ENCODE data around the gene BYSL.

The BYSL gene

DNA sequence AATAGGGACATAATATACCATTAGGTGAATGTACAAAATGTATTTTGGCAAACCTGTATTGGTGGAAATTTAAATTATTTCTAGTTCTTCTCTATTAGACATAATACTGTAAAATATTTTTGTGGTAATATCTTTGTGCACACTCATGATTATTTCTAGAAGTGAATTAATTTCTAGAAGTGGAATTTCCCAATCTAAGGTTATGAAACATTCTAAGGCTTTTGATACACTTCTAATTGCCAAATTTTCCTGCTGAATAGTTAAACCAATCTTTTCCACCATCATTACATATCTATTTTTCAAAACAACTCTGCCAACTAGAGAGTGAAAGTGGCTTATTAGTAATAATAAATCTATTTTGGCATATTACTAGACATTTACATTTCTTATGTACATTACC lies 22.2 kb downstream of the BYSL start:
- DNase-seq = no peak

DNA sequence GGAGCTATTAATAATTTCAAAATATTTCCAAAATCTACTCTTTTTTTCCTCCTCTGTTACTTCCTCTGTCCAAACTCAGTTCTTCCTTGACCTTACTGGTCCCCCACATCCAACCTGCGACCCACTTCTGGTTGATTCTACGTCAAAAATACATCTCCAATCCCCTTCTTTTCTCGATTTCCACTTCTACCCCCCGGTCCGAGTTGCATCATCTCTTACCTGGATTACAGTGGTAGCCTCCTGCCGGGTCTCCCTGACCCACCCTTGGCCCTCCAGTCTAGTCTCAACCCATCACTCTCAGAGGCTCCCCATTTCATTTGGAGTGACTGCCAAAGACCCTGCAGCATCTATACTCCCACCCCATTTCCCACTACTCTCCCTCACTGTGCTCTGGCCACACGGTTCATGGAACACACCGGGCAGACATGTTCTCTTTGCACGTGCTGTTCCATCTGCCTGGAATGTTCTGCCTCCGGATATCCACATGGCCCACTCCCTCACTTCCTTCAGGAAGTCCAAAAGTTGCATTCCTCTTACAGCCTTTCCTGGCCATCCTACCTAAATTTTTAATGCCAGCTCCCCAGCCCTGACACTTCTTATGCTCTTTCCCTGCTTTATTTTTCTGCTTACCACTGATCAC lies 26.4 kb downstream of the BYSL start:
- no peak for DNase-seq

GRCh38 chr6:41954668-41955067 lies 33.4 kb downstream of the BYSL start:
- DNase-seq = no peak

GRCh38 chr6:41955412-41955811 lies 34.1 kb downstream of the BYSL start:
- DNase-seq = no peak

GRCh38 chr6:41957117-41957516 lies 35.8 kb downstream of the BYSL start:
- DNase-seq = no peak

DNA sequence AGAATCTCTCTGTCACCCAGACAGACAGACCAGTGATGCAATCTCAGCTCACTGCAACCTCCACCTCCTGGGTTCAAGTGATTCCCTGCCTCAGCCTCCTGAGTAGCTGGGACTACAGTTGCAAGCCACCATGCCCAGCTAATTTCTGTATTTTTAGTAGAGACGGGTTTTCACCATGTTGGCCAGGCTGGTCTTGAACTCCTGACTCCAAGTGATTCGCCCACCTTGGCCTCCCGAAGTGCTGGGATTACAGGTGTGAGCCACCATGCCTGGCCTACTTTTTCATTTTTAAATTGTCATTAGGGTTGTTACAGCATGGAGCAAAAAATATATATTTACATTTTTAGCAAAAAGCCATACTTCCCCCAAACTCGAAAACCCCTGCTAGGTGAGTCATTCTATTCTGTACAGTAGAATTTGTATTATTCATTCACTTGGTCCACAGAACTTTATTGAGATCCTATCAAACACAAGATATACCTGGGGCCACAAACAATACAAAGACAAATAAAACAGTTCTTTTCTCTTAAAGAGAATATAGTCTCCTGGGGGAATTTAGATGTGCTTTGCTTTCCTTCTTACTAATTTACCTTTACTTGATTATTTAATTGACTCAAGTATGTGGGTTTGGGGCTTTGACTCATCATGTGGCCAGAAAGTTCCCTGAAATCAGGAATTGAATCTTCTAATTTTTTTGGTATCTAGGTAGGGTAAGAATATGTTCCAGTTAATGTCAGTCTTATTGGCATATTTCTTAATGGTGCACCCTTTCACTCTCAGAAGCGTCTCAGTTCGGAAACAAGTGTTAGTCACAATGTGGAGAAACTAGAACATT lies 36.9 kb downstream of the BYSL start:
- DNase-seq = no peak

- no peak for DNase-seq
These were observed 38.7 kb downstream of the BYSL start for GRCh38 chr6:41960028-41960427.

GRCh38 chr6:41963371-41963770 lies 42.1 kb downstream of the BYSL start:
- DNase-seq = no peak

DNA sequence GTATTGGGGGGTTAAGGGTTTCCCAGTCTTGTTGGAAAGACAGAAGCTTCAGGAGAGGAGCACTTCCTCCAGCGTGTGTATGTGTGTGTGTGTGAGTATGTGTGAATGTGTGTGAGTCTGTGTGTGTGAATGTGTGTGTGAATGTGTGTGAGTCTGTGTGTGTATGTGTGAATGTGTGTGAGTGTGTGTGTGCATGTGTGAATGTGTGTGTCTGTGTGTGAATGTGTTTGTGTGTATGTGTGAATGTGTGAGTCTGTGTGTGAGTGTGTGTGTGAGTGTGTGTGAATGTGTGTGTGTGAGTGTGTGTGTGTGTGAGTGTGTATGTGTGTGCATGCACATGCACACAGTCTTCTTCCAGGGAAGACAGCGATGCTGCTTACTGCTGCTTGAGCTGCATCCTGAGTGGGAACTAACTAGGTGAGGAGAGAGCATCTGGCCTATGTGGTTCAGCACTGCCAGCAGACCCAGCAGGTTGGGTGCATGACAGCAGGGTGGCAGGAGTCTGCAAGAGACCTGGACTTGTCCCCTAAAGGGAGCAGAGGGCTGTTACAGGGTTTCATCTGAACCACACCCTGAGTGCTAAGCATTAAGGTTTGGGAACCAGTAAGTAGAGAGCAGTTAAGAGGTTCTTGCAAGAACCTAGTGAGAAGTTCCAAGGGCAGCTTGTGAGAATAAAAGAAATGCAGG lies 43.0 kb downstream of the BYSL start:
- DNase-seq = peak; percentile 28

GRCh38 chr6:41965429-41966213 lies 44.3 kb downstream of the BYSL start:
- DNase-seq = no peak

DNA sequence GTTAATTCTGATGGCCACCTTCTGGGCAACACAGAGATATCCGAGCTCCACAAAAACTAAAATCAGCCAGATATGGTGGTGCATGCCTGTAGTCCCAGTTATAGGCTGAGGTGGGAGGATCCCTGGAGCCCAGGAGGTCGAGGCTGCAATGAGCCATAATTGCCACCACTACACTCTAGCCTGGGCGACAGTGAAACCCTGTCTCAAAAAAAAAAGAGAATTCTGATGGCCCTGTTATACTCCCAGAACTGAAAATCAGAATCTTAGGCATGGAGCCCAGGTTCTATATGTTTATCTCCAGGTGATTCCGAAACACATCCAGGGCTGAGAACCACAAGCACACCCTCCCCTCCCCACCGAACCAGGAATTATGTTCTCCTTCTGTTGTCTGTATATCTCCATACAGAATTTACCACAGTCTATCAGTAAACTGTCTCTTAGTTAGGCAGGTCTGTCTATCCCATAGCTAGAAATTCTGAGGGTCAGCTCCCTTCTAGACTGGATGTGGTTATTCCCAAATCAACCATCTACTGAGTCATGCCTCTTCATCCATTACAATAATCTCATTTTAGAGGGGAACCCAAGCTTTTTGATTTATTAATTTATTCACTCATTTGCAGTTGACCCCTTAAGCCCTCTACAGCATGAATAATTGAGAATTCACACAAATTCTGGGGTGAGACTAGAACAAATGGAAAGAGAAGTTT lies 45.1 kb downstream of the BYSL start:
- no peak for DNase-seq

DNA sequence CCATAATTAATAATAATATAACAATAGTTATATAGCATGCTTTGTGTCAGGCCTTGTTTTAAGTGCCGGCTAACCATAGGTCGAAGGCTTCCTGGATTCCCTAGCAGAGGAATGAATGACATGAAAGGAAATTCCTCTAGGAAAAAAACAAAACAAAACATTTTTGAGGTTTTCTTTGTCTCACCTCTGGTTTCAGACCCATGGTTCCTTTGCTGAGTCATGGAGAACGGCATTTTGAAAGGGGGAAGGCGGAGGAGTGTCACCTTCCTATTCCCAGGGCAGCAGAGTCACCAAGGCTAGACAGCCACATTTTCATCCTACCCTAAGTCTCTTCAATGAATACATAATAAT lies 45.6 kb downstream of the BYSL start:
- DNase-seq = no peak

DNA sequence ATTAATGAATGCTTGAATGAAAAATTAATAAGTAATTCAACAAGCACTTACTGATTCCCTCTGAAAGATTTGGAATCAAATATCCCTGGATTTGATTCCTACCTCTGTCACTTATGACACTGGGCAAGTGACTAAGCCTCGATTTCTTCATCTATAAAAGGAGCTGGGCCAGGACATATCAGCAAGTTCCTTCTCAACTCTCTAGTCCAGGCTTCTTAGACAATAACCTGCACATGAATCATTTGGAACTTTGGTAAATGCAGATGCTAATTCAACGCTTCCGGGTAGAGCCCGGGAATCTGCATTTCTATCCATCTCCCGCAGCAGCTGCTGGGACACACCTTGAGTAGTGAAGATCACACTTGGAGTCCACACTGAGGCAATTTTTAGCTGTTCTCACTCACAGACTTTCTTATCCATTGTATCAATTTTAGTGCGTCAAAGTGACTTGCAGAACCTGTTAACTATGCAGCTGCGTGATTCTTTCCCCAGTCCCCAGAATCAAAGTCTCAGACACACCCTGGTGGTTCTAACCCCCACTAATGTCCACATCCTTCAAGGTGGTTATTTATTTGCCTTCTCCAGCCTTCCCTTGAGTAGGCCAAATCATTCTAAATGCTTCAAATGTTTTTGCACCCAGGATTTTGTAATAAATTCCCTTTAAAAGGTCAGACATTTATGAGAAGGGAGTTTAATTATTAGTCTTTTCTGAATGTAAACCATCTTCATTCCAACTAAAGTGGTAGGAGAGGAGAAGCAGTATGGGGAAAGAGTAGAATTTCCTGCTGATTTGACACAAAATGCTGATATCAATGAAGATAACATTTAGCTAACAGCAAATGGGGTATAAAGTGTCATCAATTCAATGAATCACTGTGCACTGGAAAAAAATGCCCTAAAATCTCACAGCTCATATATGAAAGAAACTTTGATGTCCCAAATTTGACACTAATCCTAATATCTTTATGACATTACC lies 46.3 kb downstream of the BYSL start:
- DNase-seq = no peak

DNA sequence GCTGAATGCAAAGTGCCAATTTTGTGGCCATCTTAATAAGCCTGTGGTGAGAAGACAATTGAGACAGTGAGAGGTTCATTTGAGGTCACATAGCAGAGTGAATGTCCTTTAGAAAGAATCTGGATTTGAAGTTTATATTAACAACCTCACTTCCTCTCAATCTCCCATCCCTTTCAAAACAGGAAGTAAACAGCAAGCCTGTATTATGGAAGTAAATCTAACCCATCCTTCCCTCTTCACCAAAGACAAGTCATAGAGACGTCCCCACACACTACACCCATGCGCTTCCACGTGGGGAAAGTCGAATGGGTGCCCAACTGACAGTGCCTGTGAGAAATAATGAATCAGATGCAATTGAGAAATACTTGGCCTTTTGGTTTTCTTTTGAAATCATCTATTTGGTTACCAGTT lies 49.1 kb downstream of the BYSL start:
- peak; percentile 2 for DNase-seq

DNA sequence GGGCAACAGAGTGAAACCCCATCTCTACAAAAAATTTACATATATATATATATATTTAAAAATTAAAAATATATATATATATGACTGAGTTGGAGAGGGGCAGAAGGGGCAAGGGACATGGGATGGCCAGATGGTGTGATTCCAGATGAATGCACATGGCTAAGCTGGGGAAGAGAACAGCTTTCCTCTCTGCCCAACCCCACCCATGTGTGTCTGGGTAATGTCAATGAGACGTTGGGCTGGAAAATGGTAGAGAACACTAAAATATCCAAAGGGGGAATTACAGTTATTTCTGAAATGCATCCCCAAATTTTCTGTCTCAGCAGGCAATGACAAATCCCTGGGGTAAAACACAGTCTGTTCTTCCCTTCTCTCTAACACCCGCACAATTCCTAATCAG lies 51.5 kb downstream of the BYSL start:
- peak; percentile 66 for DNase-seq

- DNase-seq = no peak
These were observed 53.1 kb downstream of the BYSL start for GRCh38 chr6:41974281-41974825.

DNA sequence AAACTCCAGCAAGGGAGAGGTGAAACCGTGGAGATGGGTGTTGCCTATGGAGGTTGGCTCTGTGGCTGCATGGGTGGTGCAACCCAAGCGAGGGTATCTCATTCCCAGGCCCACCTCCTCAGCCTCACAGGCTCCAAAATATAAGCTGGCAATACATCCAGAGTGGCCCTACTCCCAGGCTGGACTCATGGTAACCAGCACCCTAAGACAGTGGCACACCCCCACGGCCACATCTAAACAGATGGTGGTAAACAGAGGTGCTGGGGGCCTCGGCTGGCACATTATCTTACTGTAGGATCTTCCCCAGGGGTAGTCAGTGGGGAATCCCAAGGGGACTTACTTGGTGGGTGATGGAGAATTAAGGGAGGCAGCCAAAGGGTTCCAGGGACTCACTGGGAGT lies 54.0 kb downstream of the BYSL start:
- no peak for DNase-seq

- DNase-seq = no peak
These were observed 55.6 kb downstream of the BYSL start for GRCh38 chr6:41976794-41977484.

Data from NCI-H1694 treated with DMSO at 0.1 percent for 48 hours (cell line).